ENCODE data around the gene PLA2G2E.

PLA2G2E gene, protein sequence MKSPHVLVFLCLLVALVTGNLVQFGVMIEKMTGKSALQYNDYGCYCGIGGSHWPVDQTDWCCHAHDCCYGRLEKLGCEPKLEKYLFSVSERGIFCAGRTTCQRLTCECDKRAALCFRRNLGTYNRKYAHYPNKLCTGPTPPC

DNA sequence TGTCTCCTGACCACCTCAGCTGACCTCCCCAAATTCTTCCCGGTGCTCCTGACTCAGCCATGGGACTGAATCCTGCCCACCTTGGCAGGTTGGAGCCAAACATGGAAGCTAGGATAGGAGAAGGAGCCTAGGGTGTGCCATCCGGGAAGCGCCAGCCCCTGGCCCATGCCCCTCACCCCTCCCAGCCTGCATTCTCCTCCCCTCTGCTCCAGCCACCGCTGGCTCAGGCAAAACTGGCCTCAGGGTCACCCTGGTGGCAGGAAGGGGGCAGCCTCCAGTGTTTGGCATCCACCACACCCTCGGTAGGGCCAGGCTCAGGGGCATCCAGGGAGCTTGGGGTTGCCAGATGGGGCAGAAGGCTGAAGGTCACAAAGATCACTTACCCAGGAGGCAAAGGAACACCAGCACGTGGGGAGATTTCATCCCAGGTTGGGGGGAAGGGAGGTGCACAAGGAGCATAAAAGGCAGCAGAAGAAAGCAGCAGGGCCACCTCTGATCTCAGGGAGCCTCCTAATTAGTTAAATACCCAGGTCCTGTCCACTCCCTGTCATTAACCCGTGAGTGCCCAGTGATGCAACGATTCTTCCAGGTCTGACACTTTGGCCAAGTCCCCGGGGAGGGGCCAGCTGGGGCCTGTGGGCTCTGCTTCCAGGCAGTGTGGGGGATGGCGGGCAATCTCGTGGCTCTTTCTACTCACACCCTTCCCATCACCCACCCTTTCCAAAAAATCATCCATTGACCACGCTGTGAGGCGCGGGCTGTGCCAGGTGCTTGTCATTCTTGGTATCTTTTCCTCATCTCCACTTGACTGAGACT, at the start of gene PLA2G2E:
PLA2G2E (minus strand) TSS at position 481 of the 816 bp plus-strand sequence; CDS start at position 423, 58 bp downstream.
- DNase-seq (ENCODE audit: low spot score) = no peak

DNA sequence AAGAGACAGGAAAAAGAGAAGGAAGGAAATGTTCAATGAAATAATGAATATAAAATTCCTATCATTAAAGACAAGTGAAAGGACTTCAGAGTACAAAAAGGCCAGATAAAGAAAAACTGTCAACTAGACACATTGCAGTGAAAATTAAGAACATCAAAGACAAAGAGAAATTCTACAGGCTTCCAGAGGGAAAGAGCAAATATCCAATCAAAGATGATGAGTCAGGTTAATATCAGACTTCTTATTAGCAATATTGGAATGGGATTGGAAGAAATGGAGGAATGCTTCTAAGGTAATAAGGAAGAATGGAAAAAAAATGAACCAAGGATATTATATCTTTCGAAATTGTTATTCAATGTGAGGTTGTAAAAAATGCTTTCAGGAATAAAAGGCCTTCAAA, 48.2 kb upstream of the PLA2G2E start:
- DNase-seq (ENCODE audit: low spot score) = no peak

DNA sequence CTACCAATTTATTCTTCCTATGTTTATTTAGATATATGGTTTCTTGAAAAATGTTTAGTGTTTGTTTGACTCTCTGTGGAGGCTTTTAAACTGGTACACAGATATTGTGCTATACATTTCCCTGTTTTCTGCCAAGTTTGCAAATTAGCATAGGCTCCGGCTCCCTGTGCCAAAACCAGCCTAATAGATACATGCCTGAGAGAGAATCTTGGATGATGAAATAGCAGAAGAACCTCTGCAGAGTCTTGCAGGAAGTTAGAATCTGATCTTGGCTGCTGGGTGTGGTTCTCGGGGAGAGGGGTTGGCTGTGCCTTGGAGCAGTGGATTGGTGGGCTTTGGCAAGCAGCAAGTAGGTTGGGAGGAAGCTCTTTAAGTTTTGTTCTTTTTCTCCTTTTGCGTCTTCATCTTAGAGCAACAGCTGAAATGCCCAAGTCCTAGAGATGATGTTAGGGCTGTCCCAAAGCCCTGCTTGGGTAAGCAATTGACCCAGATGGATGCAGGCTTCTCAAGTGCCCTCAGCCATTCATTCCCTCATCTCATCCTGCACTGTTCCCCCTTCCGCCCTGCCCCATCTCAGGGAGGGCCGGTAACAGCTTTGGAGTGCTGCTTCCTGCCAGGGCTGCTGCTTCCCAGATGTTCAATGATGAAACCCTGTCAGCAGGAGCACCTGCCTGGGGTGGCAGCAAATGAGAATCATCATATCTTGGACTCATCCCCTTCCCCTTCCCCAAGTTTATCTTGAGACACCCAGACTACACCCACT, 46.7 kb upstream of the PLA2G2E start:
- DNase-seq (ENCODE audit: low spot score) = no peak

DNA sequence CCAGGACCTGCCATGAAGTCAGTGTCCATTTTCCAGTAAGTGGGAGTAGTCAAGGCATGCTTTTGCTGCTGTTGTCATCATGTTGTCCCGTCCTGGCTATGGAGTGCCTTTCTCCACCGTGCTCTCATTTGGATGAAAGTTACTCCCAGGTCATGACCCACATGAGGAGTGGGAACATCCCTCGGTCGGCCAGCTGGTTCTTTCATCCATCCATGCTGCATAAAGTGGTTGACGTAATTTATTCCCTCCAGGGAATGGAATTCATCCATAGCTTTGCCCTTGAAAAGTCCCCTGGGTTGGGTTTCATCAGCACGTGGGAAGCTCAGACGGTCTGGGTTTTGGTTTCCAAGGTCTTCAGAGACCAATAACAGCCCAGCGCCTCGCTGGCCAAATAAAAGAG, 44.4 kb upstream of the PLA2G2E start:
- no peak for DNase-seq (ENCODE audit: low spot score)

DNA sequence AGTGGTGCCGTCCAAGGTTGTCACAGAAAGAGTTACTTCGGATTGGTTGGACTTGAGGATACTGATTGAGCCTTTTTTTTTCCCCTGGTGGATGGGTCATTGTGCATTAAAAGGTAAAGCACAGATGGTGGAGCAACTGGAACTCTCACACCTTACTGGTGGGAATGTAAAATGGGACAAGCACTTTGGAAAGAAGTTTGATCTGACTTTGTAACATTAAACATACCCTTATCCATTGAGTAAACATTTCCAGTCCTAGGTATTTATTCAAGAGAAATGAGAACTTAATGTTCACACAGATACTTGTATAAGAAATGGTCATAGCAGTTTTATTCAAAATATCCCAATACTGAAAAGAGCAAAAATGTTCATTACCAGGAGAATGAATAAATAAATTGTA, 41.1 kb upstream of the PLA2G2E start:
- no peak for DNase-seq (ENCODE audit: low spot score)

DNA sequence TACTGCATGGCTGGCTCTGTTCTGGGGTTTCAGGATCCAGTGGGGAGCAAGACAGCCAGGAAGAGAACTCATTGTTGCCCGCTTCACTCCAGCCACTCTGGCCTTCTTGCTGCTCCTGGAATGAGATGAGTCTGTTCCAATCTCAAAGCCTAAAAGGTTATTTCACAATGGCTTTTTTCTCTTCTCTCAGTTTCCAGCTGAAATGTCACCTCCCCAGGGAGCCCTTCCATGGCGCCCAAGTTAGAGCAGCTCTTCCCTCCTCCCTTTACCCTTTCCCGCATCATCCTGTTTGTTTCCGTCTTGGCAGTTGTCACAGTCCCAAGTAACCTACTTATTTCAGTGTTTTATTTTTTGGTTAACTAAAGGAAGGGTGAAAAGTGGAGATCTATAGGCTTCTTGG, 40.2 kb upstream of the PLA2G2E start:
- no peak for DNase-seq (ENCODE audit: low spot score)

DNA sequence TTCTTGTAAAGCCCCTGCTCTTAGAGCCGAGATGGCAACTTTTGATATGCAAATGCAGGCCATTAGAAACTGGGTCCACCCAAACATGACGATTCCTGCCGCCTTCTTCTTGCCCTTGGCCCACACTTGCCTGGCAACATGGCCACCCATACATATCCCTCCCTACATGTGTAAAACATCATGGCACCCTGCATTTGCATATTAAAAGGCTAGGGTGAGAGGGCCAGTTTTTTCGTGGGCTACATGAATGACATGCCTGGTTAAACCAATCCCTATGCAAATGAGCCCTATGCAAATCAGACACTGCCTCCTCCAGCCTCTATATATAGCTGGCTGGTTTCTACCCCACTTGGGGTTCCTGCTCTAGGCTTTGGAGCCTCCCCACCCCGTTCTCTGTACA, 37.2 kb upstream of the PLA2G2E start:
- no peak for DNase-seq (ENCODE audit: low spot score)

DNA sequence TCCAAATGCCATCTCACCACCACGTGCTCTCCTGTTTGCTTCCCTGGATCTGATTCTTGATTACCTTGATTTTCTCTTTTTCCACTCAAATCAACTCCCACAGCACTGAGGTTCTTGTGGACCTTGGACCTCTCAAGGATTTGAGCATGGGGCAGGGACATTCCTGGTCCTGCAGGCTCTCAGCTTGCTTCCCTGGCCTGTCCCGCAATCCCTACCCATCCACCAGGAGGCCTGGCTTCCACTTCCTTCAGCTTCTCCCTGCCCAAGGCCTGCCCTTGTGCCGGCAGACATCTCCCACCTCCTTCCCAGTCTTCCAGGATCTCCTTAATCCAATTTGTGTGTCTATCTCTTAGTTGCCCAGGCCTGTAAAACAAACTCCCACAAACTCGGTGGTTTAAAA, 34.4 kb upstream of the PLA2G2E start:
- no peak for DNase-seq (ENCODE audit: low spot score)

DNA sequence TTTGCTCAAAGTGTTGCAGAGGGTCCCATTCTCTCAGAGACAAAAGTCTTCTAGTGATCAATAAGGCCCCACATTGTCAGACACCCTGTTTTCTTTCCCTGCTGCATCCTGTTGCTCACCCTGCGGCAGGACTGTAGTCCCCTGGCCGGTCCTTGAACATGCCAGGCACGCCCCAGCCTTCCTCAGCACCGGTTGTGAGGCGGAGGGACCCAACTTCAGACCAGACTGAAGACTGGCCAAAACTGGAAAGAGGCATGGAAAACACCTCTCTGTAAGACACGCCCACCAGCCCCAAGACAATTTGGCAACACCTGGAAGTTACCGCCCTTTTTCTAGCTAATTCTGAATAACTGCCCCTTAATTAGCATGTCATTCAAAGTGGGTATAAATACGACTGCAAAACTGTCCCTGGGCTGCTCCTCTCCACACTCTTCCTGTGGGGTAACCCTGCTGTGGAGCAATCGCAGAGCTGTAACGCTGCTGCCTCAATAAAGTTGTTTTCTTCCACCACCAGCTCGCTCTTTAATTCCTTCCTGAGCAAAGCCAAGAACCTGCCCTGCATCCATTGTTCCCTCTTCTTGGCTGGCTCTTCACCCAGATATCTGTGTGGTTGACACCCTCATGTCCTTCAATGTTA, 32.2 kb upstream of the PLA2G2E start:
- no peak for DNase-seq (ENCODE audit: low spot score)

DNA sequence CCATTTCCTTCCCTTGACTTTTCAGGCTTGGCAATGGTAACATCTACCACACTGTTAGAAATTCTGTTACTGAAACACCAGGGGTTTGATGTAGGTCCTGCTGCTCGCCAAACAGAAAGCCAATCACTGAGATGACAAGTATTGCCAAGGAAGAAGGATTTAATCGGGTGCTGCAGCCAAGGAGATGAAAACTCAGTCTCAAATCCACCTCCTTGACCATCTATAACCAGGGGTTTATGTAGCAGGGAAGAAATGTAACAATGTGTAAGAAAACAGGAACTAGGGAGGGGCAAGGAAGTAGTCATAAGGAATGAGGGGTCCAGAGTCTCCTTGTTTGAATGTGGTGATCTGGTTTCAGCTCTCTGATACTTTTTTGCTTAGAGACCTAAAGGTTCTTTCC, 30.6 kb upstream of the PLA2G2E start:
- DNase-seq (ENCODE audit: low spot score) = no peak

DNA sequence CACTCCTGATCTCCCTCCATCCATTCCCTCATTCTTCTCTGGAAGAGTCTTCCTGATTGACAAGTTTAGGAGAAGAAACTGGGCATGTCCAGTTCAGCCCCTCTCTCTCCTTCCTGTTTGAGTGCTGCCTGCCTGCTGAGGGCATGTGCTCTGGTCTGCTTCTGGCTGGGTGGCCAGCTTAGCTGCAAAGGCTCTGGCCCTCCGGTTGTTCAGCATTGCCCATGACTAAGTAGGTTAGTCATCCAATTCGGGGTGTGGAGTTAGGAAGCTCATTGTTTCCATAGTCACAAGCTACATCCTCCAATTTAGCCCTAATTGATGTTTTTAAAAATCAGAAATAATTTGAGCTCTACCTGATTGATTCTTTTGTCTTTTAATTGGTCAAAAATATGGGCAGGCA, 25.6 kb upstream of the PLA2G2E start:
- DNase-seq (ENCODE audit: low spot score) = no peak

DNA sequence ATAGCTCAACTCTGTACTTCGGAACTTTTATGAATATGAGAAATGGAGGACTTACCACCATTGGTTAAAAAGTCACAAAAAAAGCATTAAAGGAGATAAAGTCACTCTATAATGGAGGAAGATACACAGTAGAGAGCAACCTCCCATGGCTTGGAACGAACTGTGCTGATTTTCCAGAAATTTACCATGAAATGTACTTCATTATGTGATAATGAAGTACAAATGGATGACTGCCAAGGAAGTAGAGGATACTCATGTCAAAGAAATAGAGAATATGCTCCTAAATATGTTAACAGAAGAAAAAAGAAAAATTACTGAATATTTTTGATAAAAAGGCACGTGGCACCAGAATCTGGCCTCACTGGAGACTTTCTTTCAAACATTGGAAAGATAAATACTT, 23.6 kb upstream of the PLA2G2E start:
- no peak for DNase-seq (ENCODE audit: low spot score)

DNA sequence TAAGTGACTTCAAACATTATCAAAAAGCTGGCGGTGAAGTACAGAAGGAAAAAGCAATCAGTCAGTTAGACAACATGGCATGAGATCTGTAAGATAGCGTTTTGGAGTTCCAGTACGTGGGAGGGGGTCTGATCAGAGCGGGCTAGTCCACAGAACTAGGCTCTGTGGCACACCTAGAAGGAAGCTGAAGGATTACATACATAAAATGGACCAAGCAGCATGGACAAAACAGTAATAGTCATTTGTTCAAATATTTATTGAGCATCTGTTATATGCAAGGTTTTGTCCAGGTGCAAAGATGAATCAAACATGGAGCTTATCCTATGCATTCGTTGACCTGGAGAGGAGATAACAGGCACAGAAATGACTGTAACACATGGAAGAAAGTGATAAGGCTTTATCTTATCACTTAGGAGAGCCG, 22.9 kb upstream of the PLA2G2E start:
- no peak for DNase-seq (ENCODE audit: low spot score)

DNA sequence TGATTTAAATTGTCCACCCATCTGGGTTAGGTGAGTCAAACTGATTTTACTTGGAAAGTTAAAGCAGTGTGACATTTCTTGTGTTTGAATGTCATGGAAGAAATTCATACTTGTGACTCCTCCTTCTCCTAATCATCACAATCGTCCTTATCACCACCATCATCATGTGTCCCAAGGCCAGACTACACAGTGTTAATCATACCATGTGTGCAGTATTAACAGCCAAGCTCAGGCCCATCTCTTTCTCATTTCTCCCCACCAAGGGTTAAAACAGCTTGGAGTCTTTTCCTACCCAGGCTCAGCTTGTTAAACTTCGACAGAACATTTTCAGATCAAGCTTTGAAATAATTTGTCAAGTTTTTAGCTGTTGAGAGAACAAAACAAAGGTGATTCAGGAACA, 22.5 kb upstream of the PLA2G2E start:
- DNase-seq (ENCODE audit: low spot score) = no peak

DNA sequence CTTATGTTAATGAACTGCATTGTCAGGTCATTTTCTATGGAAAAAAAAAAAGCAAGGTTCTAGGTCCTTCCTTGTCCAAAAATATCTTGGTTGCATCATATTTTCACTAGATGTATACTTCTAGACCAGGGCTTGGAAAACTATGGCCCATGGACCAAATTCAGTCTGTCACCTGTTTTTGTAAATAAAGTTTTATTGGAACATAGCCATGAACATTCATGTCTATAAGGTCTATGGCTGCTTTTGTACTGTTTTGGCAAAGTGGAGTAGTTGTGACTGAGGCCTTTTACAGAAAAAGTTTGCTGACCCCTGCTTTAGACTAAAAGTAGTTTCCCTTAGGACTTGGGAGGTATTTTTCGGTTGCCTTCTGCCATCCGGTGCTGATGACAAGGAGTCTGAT, 19.2 kb upstream of the PLA2G2E start:
- no peak for DNase-seq (ENCODE audit: low spot score)

DNA sequence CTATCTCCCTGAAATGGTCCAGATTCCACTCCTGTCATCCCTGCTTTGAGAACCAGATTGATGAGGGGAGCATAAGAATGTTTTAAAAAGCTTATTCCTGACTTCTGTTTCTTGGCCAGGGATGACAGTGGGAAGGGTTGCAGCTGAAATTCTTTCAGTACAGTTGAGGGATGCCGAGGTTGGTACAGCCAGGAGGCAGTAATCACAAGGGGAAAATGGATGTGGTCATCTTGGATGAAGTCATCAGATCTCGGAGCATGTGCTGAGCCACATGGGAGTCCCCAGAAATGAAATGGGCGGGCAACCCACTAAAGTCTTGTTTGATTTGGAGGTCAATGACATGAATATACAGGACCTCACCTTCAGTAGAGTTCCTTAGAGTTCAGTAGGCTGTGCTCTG, 18.7 kb upstream of the PLA2G2E start:
- DNase-seq (ENCODE audit: low spot score) = no peak

DNA sequence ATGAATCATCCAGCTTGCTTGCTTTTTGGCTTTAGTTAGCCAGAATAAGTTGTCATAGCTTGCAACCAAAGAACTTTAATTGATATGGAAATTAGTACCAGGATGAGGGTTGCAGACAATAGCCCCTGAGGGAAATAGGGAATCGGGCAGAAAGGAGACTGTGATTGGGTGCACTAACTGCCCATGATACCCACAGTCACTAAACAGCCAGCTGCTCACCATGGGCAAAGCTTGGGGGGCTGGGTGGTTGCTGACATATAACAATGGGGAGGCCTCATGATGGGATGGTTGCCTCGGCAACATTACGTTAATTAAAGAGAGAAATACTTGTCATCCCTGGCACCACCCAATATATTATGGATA, 17.8 kb upstream of the PLA2G2E start:
- no peak for DNase-seq (ENCODE audit: low spot score)

DNA sequence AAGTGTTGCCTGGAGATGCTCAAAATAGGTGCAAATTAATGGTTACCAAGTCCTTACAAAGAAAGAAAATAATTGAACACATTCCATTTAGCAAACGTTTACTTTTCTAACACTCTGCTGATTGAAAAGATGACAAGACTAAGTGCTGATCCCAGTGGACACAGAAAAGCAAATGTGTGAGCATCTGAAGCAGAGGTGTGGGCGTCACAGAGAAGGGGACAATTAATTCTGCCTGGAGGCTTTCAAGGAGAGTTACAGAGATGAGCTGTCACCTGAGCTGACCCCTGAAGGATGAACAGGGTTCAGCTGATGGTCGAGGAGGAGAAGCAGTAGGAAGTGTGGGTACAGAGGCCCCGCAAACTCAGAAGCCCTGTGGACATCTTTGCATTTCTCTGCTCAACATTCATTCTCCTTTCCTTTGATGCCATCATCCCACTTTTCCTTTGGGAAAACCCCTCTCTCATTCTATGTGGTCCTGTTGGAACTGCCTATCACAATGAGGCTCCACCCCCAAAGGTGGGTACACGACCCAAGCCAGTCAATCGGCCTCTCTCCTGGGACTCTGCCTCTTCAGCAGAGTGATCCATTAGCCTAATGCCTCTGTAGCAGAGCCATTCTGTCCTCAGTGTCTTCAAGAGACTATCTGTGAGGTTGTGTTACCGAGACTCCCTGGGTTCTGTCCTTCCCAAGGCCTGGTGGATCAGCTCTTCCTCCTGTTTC, 17.2 kb upstream of the PLA2G2E start:
- no peak for DNase-seq (ENCODE audit: low spot score)

DNA sequence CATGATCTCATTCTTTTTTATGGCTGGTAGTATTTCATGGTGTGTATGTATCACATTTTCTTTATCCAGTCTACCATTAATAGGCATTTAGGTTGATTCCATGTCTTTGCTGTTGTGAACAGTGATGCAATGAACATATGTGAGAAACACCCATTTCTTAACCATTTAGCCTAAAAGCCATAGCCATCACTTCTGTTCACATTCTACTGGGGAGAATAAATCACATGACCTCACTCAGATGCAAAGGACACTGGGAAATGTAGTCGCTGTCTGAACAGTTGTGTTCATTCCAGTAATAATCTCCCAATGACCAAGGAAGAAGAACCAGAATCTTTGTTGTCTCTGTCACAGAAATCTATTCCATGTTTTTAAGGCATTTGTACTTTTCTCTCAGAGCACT, 15.1 kb upstream of the PLA2G2E start:
- DNase-seq (ENCODE audit: low spot score) = no peak

DNA sequence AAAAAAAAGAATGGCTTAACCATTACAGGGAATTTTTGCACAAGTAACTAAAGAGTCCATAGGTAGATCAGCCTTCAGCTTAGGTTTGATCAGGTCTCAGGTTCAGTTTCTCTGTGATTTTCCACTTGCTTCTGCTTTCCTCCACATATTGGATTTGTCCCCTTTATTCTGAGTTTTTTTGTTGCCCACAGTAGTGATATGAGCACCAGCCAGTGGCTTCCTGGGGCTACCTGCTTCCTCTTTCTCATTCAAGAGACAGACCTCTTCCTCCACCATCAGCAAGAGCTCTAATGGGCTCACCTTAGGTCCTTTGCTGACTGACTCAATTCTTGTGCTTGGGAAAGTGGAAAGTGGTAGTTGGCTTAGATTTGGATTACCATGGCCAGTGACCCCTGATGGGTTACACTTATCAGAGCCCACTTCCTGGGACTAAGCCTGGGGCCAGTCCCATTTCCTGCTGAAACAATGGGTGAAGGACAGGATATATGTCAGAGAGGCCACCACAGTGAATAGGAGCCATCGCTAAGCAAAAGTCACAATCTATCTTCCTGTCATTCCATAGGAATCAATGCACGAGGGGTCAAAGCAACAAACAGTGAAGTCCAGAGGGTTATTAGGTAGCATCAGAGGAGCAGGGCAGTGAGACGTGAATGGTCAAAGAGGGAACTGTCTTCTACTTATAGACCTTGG, 12.8 kb upstream of the PLA2G2E start:
- DNase-seq (ENCODE audit: low spot score) = no peak

DNA sequence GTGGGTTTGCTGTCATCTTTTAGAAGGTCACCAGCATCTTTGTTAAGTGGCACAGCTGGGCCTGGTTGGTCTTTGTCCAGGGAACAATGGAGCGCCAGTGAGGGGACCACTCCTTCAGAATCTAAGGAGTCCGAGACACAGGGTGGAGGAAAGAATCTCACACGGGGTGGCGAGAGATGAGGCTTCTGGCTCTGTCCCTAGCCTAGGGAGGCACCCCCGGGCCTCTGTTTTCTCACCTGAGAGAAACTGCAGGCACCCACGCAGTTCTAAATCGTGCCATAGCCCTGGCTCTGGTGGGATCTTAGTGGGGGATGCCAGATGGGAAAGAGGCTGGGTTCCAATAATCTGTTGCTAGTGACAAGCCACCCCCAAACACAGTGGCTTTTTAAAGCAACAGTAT, 10.9 kb upstream of the PLA2G2E start:
- DNase-seq (ENCODE audit: low spot score) = no peak

DNA sequence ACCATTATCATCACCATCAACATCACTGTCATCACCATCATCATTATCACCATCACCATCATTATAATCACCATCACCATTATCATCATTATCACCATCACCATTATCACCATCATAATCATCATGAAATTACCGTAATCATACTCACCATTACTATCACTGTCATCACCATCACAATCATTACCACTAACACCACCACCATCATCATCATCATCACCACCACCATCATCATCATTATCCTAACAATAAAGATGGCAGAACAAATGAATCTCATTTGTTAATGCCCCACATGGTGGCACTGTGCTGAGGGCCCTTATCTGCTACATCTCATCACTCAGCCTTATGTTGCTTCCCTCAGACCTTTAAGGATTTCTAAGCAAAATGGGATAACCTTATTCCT, 9.4 kb upstream of the PLA2G2E start:
- DNase-seq (ENCODE audit: low spot score) = no peak

Data from CD4-positive, alpha-beta T cell treated with Interleukin-6 at 100 ng/mL for 8 hours (primary cell).